ENCODE results near the gene DHRS11. TPM values are rescaled to one million over a fixed set of nuclear protein-coding genes. Genes with fewer than 3 reads are reported as not detected.

Gene DHRS11
- total RNA-seq, 1 experiment from 2014 or later = 27.9 TPM

- Histone ChIP-seq H3K79me2 (ENCODE audit: insufficient read depth, low read length) (no peaks in the 10 kb centered on the region), H4K5ac (ENCODE audit: insufficient read length, low read depth, low read length) (no peak overlapping the region), H3K27ac (ENCODE audit: insufficient read length, low read depth, low read length) (no peak overlapping the region), H2AFZ (ENCODE audit: low read length) (no peak overlapping the region), H4K8ac (replicated peaks; ENCODE audit: insufficient read length, low read depth, low read length) (no peak overlapping the region), H2BK12ac (ENCODE audit: insufficient read length, low read depth, low read length) (no peak overlapping the region), H3K9ac (ENCODE audit: extremely low read depth, insufficient read length, low read length) (no peak overlapping the region), H3T11ph (ENCODE audit: low read length) (no peak overlapping the region), H3K4me2 (ENCODE audit: insufficient read depth, insufficient read length, low read length) (no peak overlapping the region), H4K20me1 (ENCODE audit: control insufficient read depth, insufficient read depth, insufficient read length) (no peaks in the 10 kb centered on the region), H2BK120ac (ENCODE audit: low read depth, low read length, poor library complexity, severe bottlenecking) (no peak overlapping the region), H2BK20ac (ENCODE audit: low read depth, low read length, poor library complexity, severe bottlenecking) (no peak overlapping the region), H3K23ac (ENCODE audit: insufficient read length, low read depth, low read length) (no peak overlapping the region), H4K91ac (ENCODE audit: insufficient read length, low read depth, low read length) (no peak overlapping the region), H3K4ac (ENCODE audit: low read depth, low read length) (no peak overlapping the region), H3K23me2 (ENCODE audit: insufficient read length, low read depth, low read length, poor library complexity, severe bottlenecking) (peaks cover 19% of the 10 kb centered on the region), H3K14ac (ENCODE audit: insufficient read depth, low read length) (no peak overlapping the region), H3K56ac (ENCODE audit: insufficient read length, low read depth, low read length) (no peak overlapping the region), H3K4me1 (ENCODE audit: insufficient read depth, low read length) (no peaks in the 10 kb centered on the region; the same call in 1 of the 2 replicates), H3K18ac (ENCODE audit: insufficient read length, low read depth, low read length) (no peak overlapping the region), H3K27me3 (ENCODE audit: insufficient read depth, low read length) (no peaks in the 10 kb centered on the region), H2BK15ac (ENCODE audit: low read depth, low read length) (no peak overlapping the region), H3K79me1 (ENCODE audit: insufficient read depth, low read depth, low read length, poor library complexity, severe bottlenecking) (no peaks in the 10 kb centered on the region), H2AK5ac (ENCODE audit: insufficient read length, low read length) (no peak overlapping the region), H2BK5ac (ENCODE audit: insufficient read length, low read length) (no peak overlapping the region), H3K9me3 (ENCODE audit: control insufficient read depth, low read depth, low read length) (no peaks in the 10 kb centered on the region)
- H3K9me3 Mint-ChIP-seq = no peaks in the 10 kb centered on the region
- WGBS (ENCODE audit: extremely low coverage, insufficient read length, low lambda C conversion rate) = no CpG with 5 or more reads among the region's 11 CpGs
- peaks cover 9 to 38% (median 36%) of the 10 kb centered on the region in 3 experiments; a peak in 5 of 7 replicates for H3K36me3 Mint-ChIP-seq (ENCODE audit: insufficient read depth in 1 of 3, low read depth in 3 of 3)
- H3K27me3 Mint-ChIP-seq (ENCODE audit: low read depth) = no peaks in the 10 kb centered on the region; the same call in 1 of the 2 replicates
- H3K4me3 Mint-ChIP-seq = no peak overlapping the region
- TF ChIP-seq, protein P1, sequence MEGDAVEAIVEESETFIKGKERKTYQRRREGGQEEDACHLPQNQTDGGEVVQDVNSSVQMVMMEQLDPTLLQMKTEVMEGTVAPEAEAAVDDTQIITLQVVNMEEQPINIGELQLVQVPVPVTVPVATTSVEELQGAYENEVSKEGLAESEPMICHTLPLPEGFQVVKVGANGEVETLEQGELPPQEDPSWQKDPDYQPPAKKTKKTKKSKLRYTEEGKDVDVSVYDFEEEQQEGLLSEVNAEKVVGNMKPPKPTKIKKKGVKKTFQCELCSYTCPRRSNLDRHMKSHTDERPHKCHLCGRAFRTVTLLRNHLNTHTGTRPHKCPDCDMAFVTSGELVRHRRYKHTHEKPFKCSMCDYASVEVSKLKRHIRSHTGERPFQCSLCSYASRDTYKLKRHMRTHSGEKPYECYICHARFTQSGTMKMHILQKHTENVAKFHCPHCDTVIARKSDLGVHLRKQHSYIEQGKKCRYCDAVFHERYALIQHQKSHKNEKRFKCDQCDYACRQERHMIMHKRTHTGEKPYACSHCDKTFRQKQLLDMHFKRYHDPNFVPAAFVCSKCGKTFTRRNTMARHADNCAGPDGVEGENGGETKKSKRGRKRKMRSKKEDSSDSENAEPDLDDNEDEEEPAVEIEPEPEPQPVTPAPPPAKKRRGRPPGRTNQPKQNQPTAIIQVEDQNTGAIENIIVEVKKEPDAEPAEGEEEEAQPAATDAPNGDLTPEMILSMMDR (conservative IDR thresholded peaks at IDR 0.05) = no peak
- peaks cover 28 to 32% of the 10 kb centered on the region in 2 experiments for H3K4me1 Mint-ChIP-seq
- peak overlapping the region in 1 of 3 experiments; percentile 44; a peak in 2 of 7 replicates for H3K27ac Mint-ChIP-seq
- DNase-seq = no peak
Observed at GRCh38 chr17:36597866-36598777, 6.4 kb downstream of the DHRS11 start.

Measured in H9 (cell line).